HepG2 (cell line): ENCODE results near the gene PTPRB. TPM values are rescaled to one million over a fixed set of nuclear protein-coding genes. Genes with fewer than 3 reads are reported as not detected.

ENCODE experiments used
- ATAC-seq: fragments of 200-7000 bp; cut with Tn5 transposase; 3 replicates; pipeline ENCODE4 v1.9.1; 2020; ENCODE audit warnings: mild to moderate bottlenecking, moderate library complexity
- BruUV-seq: library from RNA; stranded (reverse); fragments of 400-500 nt; replicated peaks from 2 replicates; lab custom pipeline; 2021; lab: Mats Ljungman, UMichigan
- CTCF ChIA-PET: fragments of 300-600 bp; formaldehyde crosslinking; extraction: SDS; loops from one replicate; lab custom pipeline; 2021; ENCODE audit warnings: low total read pairs, inconsistent platforms, low intra/inter-chr PET ratio; lab: Yijun Ruan, JAX
- POLR2A ChIA-PET: fragments of 350-600 bp; sonication (Branson Sonifier 250); formaldehyde crosslinking; loops from one replicate; lab custom pipeline; 2020; ENCODE audit warnings: antibody characterized with exemption, inconsistent platforms; lab: Yijun Ruan, JAX
- DNase-seq: peaks from one replicate; pipeline ENCODE4 v3.0.0-alpha.2; 2015; ENCODE audit warnings: low spot score
- FAIRE-seq: peaks from 3 replicates; lab custom pipeline; 2011; peaks lifted over from hg19 to GRCh38; lab: Jason Lieb, UNC
- H2AFZ ChIP-seq: one replicate; pipeline ENCODE4 v1.6.1; 2011; ENCODE audit warnings: low read length, inconsistent platforms
- H3K27ac ChIP-seq: fragments of 300-600 bp; 3 replicates; pipeline ENCODE4 v1.8.0; 2011; ENCODE audit warnings: mixed run types, mild to moderate bottlenecking, mixed read lengths, low read length, inconsistent platforms; ENCODE audit not compliant: insufficient read depth; ENCODE audit errors: extremely low read length
- H3K27me3 ChIP-seq, 2 experiments: fragments of 200-600 bp in 1 of 2; 2 replicates in 1 of 2; 3 replicates in 1 of 2; pipeline versions ENCODE4 v1.6.0 to v1.8.0; 2011; ENCODE audit warnings: low read length in 2 of 2, mild to moderate bottlenecking in 2 of 2, moderate library complexity in 2 of 2, inconsistent platforms in 1 of 2; ENCODE audit not compliant: insufficient read depth in 2 of 2, control insufficient read depth in 1 of 2
- H3K36me3 ChIP-seq, 2 experiments: fragments of 200-600 bp in 1 of 2; replicated peaks in 1 of 2; 2 replicates in 1 of 2; 3 replicates in 1 of 2; pipeline versions ENCODE4 v1.5.1 to v1.8.0; 2011; ENCODE audit warnings: low read length in 2 of 2, inconsistent platforms in 1 of 2; ENCODE audit not compliant: insufficient read depth in 2 of 2, control insufficient read depth in 1 of 2
- H3K4me1 ChIP-seq: 2 replicates; pipeline ENCODE4 v1.5.1; 2012; ENCODE audit warnings: low read length, inconsistent platforms; ENCODE audit not compliant: insufficient read depth
- H3K4me2 ChIP-seq: 2 replicates; pipeline ENCODE4 v1.6.0; 2011; ENCODE audit warnings: low read depth, low read length, inconsistent platforms
- H3K4me3 ChIP-seq, 3 experiments: fragments of 200-600 bp in 1 of 3; sonication (generic), shearing (Covaris generic) in 1 of 3; replicated peaks in 1 of 3; 2 replicates each; pipeline ENCODE4 v1.5.1; 2011 to 2016; ENCODE audit warnings: low read length in 3 of 3, inconsistent platforms in 2 of 3, low read depth in 2 of 3, mild to moderate bottlenecking in 2 of 3, control low read depth in 1 of 3, mixed read lengths in 1 of 3; ENCODE audit not compliant: insufficient read depth in 1 of 3
- H3K79me2 ChIP-seq: one replicate; pipeline ENCODE4 v1.6.1; 2011; ENCODE audit warnings: low read length, inconsistent platforms; ENCODE audit not compliant: insufficient read depth
- H3K9ac ChIP-seq: 2 replicates; pipeline ENCODE4 v1.6.0; 2011; ENCODE audit warnings: mild to moderate bottlenecking, low read depth, low read length, inconsistent platforms; ENCODE audit not compliant: insufficient read depth
- H3K9me3 ChIP-seq: 2 replicates; pipeline ENCODE4 v1.5.1; 2012; ENCODE audit warnings: mild to moderate bottlenecking, low read length
- H4K20me1 ChIP-seq: 2 replicates; pipeline ENCODE4 v1.6.0; 2011; ENCODE audit warnings: inconsistent platforms, mild to moderate bottlenecking, low read length, moderate library complexity; ENCODE audit not compliant: insufficient read depth
- AKAP8 ChIP-seq: sonication (generic); formaldehyde crosslinking; IDR thresholded peaks from 2 replicates; pipeline ENCODE4 v1.5.1; 2020; ENCODE audit warnings: mild to moderate bottlenecking, missing genetic modification reagents
- AKNA ChIP-seq: sonication (generic); formaldehyde crosslinking; IDR thresholded peaks from 2 replicates; pipeline ENCODE4 v1.4.0; 2020; ENCODE audit warnings: missing genetic modification reagents, borderline replicate concordance
- ATM ChIP-seq: fragments of 450-650 bp; IDR thresholded peaks from 2 replicates; pipeline ENCODE4 v1.7.1; 2017; ENCODE audit warnings: mild to moderate bottlenecking, borderline replicate concordance
- DNMT3B ChIP-seq: conservative IDR thresholded peaks from 2 replicates; pipeline ENCODE4 v1.6.1; 2016; ENCODE audit warnings: missing biosample characterization, control low read depth
- ESRRA ChIP-seq: sonication (generic); formaldehyde crosslinking; IDR thresholded peaks from 2 replicates; pipeline ENCODE4 v1.5.1; 2020; ENCODE audit warnings: mild to moderate bottlenecking, low read depth, missing genetic modification reagents
- NFE2L2 ChIP-seq: fragments of 150-350 bp; IDR thresholded peaks from 2 replicates; pipeline ENCODE4 v1.6.1; 2014; ENCODE audit warnings: low read length
- PRMT3 ChIP-seq: sonication (generic); formaldehyde crosslinking; IDR thresholded peaks from 2 replicates; pipeline ENCODE4 v1.8.1; 2022; ENCODE audit warnings: low read depth, mild to moderate bottlenecking, moderate library complexity, missing genetic modification reagents, borderline replicate concordance
- PTBP1 ChIP-seq: fragments of 200-400 bp; formaldehyde crosslinking; IDR thresholded peaks from 2 replicates; pipeline ENCODE4 v1.6.1; 2018; ENCODE audit warnings: low read length, low read depth; ENCODE audit not compliant: poor library complexity, severe bottlenecking
- SSRP1 ChIP-seq: IDR thresholded peaks from 2 replicates; pipeline ENCODE4 v1.6.1; 2016; ENCODE audit warnings: control low read depth
- TARDBP ChIP-seq: sonication (generic); formaldehyde crosslinking; IDR thresholded peaks from 2 replicates; pipeline ENCODE4 v1.8.0; 2022; ENCODE audit warnings: mild to moderate bottlenecking, missing genetic modification reagents
- WIZ ChIP-seq: sonication (generic); formaldehyde crosslinking; IDR thresholded peaks from 2 replicates; pipeline ENCODE4 v1.5.1; 2020; ENCODE audit warnings: mild to moderate bottlenecking, missing genetic modification reagents
- ZBTB38 ChIP-seq: sonication (generic); formaldehyde crosslinking; IDR thresholded peaks from 2 replicates; pipeline ENCODE4 v1.5.1; 2020; ENCODE audit warnings: mild to moderate bottlenecking, missing genetic modification reagents
- ZNF256 ChIP-seq: sonication (generic); formaldehyde crosslinking; conservative IDR thresholded peaks from 2 replicates; pipeline ENCODE4 v1.4.0; 2020; ENCODE audit warnings: missing genetic modification reagents
- ZNF589 ChIP-seq: sonication (generic); formaldehyde crosslinking; conservative IDR thresholded peaks from 2 replicates; pipeline ENCODE4 v1.8.0; 2022; ENCODE audit warnings: mild to moderate bottlenecking, moderate library complexity, missing genetic modification reagents
- ZNF678 ChIP-seq: sonication (generic); formaldehyde crosslinking; IDR thresholded peaks from 2 replicates; pipeline ENCODE4 v1.4.0; 2020; ENCODE audit warnings: mild to moderate bottlenecking, missing genetic modification reagents
- ZNF780A ChIP-seq: sonication (generic); formaldehyde crosslinking; IDR thresholded peaks from 2 replicates; pipeline ENCODE4 v1.8.0; 2022; ENCODE audit warnings: mild to moderate bottlenecking, missing genetic modification reagents, moderate library complexity
- ZNF841 ChIP-seq: sonication (generic); formaldehyde crosslinking; IDR thresholded peaks from 2 replicates; pipeline ENCODE4 v1.8.1; 2023; ENCODE audit warnings: missing genetic modification reagents, borderline replicate concordance
- WGBS: methylation state at CpG from one replicate; pipeline ENCODE4 v1.1.6; 2017; ENCODE audit warnings: low lambda C conversion rate; 5-methylcytosine and 5-hydroxymethylcytosine counted together
- in situ Hi-C: cut with HindIII; loops from 2 replicates; pipeline ENCODE4 v1.10.0; 2017; ENCODE audit warnings: low pct_unique_long_range_greater_than_20kb; ENCODE audit not compliant: extremely low pct_ligation_motif_present
- intact Hi-C: fragments of 100-400 bp; cut with micrococcal nuclease; formaldehyde crosslinking; loops from one replicate; pipeline ENCODE4 v1.10.0; 2022; ENCODE audit not compliant: unreplicated experiment
- polyA plus RNA-seq, 8 experiments: library from polyadenylated mRNA; depleted of rRNA in 3 of 8; stranded (reverse) in 7 of 8; unstranded in 1 of 8; fragments of >200 nt; fragmentation: Illumina TruSeq in 4 of 8; extraction: Trizol in 4 of 8; gene quantifications; 2 replicates each; pipeline versions ENCODE4 v1.2.1 to v1.2.3, GENCODE V29; 2011 to 2016; ENCODE audit warnings: low read depth in 4 of 8, missing spikeins in 1 of 8, mixed read lengths in 1 of 8; ENCODE audit not compliant: insufficient read depth in 1 of 8
- total RNA-seq, 5 experiments: library from RNA; depleted of rRNA; stranded (reverse); fragments of >200 nt; fragmentation: Illumina TruSeq; extraction: Trizol; gene quantifications; 2 replicates each; pipeline ENCODE4 v1.2.3, GENCODE V29; 2016; ENCODE audit warnings: low read depth in 1 of 5

Gene PTPRB
- total and polyA plus RNA-seq, 2 of the 13 experiments (the other 11 are each of a cell fraction or from before 2014, with no cell fraction given): 0.02 to 0.07 TPM

- ATAC-seq: no peak
- intact Hi-C loops: no loop called here
Measured at GRCh38 chr12:70646850-70647249, 9.6 kb upstream of the PTPRB start.

More at GRCh38 chr12:70646850-70647249, 9.6 kb upstream of the PTPRB start:
- H3K4me1 ChIP-seq: peaks cover 10% of the 10 kb centered on the region; the same call in 1 of the 2 replicates
- no peak overlapping the region for H3K4me3 ChIP-seq
- no peak for FAIRE-seq
- no peaks in the 10 kb centered on the region; a peak in 1 of 5 replicates for H3K27me3 ChIP-seq
- 0% methylated on average over 1 of the region's 1 CpG for WGBS
- no peak overlapping the region for H3K27ac ChIP-seq
- H4K20me1 ChIP-seq: no peaks in the 10 kb centered on the region
- CTCF ChIA-PET: no interaction called here
- no peak for DNase-seq
- no peaks in the 10 kb centered on the region for H3K9me3 ChIP-seq
- no peak overlapping the region for H3K9ac ChIP-seq
- TF ChIP-seq WIZ (CRISPR knock-in tag) (no peak), ZBTB38 (CRISPR knock-in tag) (no peak), PRMT3 (CRISPR knock-in tag) (no peak), ZNF780A (CRISPR knock-in tag) (no peak), AKNA (CRISPR knock-in tag) (no peak), TARDBP (no peak), PTBP1 (no peak), SSRP1 (CRISPR knock-in tag) (no peak), DNMT3B (no peak), ZNF589 (no peak), ZNF841 (CRISPR knock-in tag) (no peak), NFE2L2 (no peak), ATM (no peak), ESRRA (CRISPR knock-in tag) (no peak), ZNF678 (CRISPR knock-in tag) (no peak), ZNF256 (no peak), AKAP8 (CRISPR knock-in tag) (no peak)
- no peak overlapping the region for H3K4me2 ChIP-seq
- in situ Hi-C loops: no loop called here
- POLR2A ChIA-PET: no interaction called here
- no TSS peak for BruUV-seq
- no peaks in the 10 kb centered on the region for H3K79me2 ChIP-seq
- no peaks in the 10 kb centered on the region for H3K36me3 ChIP-seq
- H2AFZ ChIP-seq: no peak overlapping the region
